ENCODE measurements around the gene MFAP3.
"Not testable (repeated sequence)": the region's sequence is repeated elsewhere in the genome, so short reads cannot be mapped to it uniquely, and the experiment has no call there.

The MFAP3 gene

DNA sequence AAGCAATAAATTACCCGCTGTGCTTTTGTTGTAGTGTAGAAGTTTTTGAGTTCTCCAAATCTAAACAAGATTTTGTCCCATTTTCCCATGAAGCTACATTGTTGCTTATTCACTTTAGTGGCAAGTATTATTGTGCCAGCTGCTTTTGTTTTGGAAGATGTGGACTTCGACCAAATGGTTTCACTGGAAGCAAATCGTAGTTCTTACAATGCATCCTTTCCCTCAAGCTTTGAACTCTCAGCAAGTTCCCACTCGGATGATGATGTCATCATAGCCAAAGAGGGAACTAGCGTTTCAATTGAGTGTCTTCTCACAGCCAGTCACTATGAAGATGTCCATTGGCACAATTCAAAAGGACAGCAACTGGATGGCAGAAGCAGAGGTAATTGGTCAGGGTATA lies 10.9 kb downstream of the MFAP3 start:
- no peak for DNase-seq

DNA sequence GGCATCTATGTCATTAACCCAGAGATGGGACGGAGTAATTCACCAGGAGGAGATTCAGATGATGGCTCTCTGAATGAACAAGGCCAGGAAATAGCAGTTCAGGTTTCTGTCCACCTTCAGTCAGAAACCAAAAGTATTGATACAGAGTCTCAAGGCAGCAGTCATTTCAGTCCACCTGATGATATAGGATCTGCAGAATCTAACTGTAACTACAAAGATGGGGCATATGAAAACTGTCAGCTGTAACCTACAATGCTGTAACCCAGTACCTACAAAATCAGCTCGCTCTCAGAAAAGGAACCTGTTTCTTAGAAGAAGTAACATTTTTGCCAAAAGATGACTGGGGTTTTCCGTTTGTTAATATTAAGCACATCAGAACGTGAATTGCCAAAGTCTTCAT lies 14.7 kb downstream of the MFAP3 start:
- DNase-seq = no peak

DNA sequence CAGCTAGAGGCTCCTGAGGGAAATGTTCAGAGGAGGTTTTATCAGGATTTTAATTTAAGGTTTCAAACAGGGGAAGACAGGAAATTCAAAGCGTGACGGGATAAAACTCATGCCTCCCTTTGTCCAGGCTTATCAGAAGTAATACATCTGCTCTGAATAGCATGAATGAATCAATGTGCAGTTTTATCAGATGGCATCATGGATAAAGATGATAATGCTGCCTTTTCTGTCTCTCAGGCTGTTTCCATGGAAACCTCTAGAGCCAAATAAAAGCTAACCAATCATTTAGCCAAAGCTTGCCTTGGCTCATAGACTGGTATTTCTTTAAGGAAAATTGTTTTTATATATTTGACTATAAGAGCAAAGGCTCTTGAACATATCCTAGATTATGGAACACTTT lies 16.4 kb downstream of the MFAP3 start:
- no peak for DNase-seq

DNA sequence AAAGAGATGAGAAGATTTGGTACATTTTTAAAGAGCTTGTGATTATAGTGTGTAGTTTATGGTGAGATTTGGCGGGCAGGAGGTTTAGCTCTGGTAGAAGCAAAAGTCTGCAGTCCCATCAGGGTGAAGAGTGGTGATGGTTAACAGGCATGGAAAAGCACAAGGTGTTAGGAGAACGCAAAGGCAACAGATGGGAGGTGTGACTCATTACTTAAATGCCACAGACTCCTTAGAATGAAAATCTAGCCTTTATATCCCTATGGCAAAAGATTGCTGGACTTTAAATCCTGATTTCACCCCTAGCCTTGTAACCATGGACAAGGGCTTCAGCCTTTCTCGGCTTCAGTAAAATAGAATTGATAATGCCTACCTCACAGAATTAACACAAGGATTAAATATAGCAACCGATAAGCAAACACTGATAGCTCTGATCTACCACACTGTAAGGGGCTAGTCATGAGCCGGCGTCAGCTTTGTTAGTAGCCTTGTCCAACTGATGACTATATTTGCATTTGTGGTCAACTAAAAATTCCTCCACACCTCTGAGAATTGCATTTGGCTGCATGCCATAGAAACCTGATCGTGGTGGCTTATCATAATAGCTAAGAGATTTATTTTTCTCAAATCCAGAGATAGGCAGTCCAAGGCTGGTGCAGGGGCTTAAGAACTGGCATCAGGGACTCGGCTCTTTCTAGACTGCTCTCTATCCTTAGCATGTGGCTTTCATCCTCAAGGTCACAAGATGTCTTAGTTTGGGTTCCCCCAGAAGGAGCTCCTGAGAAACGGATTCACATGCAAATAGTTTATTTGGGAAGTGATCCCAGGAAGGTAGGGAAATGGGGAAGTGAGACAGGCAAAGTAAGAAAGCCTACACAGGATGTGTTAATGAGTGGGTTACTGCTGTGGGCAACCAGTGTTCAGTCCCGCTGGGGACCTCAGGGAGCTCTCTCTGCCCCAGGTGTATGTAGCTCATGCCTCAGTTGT lies 19.6 kb downstream of the MFAP3 start:
- no peak for DNase-seq

- DNase-seq = no peak
These were observed 20.3 kb downstream of the MFAP3 start for GRCh38 chr5:154059039-154059430.

DNA sequence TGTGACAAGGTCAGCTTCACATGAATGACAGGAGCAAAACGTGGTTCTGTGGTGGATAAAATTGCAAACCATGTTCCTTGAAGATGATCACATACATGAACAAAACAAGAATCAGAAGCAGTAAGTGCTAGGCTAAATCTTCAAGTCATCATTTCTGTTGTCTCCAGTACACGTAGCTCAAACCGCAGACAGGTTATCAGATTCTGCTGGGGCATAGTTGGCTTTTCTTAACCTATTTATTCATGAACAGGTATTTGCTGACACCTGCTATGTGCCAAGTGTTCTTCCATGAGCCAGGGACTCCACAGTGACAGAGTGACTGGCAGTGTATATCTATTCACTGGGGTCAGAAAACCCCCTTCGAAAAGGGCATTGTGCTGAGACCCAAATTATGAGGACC lies 20.8 kb downstream of the MFAP3 start:
- DNase-seq = no peak

- no peak for DNase-seq
These were observed 21.8 kb downstream of the MFAP3 start for GRCh38 chr5:154060606-154061005.

DNA sequence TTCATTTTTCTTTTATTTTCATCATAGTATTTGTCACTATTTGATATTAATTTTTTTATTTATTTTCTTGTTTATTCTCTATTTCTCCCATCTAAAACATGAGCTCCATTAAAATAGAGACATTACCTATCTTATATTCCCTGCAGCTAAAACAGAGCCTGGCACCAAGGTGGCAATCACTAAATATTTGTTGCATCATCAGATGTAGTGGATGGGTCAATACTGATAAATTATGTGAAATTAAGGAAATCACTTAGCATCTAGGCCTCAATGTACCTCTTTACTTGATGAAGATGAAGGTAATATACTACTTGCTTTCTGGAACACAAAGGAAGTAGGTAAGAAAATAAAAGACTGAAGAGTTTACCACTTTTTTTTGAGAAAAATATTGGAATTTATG lies 24.6 kb downstream of the MFAP3 start:
- no peak for DNase-seq

DNA sequence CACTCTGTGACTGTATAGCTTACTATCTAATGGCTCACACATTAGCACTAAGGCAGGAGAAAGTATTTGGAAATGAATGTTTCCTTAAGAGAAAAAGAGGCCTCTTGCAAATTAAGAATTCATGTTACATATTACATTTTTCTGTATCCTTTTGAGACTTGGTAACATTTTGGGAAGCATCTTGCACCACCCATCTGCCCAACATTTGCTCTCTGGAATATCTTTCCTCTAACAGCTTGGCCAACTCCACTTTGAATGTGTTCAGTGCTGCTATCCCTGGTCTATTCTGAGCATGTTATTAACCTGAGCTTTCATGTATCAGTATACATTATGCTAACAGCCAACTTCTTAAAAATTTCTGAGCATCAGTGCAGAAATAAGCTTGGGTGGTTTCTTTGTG lies 27.2 kb downstream of the MFAP3 start:
- no peak for DNase-seq

DNA sequence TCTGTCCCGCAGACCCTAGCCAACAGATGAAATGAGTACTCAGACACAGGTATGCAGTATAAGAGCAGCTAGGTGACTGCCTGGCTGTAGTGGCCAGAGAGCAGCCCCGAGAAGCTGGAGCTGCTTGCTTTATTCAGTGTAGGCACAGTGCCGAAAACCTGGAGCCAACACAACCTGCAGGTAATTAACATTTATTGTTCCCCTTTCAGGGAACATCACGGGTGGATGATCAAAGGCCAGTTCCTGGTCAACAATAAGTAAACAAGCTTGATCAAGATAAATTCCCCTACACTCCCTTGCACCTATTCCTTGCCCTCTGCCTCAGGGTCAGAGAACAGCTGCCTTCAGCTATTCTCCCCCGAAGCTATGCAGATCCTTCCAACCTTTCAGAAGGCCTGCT lies 31.1 kb downstream of the MFAP3 start:
- not testable (repeated sequence) for DNase-seq

DNA sequence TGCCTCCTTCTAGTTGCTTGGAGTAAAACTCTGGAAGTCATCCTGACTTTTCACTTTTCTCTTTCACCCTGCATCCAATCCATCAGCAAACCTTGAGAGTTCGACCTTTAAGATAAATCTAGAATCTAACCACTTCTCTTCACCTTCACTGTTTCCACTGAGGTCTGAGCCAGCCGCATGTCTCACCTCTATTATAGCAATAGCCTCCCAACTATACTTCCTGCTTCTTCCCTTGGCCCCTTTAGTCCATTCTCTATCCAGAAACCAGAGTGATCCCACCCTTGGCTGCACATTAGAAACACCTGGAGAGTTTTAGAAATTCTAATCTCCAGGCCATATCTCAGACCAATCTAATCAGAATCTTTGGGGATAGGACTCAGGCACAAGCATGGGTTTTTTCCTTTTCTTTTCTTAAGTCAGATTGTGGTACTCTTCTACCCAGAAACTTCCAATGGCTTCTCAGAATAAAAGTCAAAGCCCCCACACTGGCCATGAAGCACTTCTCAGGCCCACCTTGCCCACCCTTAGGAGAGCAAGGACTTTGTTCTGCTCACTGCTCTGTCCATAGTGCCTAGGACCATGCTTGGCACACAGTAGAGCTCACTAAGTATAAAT lies 33.1 kb downstream of the MFAP3 start:
- DNase-seq = no peak

- peak; percentile 73 for DNase-seq
These were observed 33.8 kb downstream of the MFAP3 start for GRCh38 chr5:154072414-154073171.

DNA sequence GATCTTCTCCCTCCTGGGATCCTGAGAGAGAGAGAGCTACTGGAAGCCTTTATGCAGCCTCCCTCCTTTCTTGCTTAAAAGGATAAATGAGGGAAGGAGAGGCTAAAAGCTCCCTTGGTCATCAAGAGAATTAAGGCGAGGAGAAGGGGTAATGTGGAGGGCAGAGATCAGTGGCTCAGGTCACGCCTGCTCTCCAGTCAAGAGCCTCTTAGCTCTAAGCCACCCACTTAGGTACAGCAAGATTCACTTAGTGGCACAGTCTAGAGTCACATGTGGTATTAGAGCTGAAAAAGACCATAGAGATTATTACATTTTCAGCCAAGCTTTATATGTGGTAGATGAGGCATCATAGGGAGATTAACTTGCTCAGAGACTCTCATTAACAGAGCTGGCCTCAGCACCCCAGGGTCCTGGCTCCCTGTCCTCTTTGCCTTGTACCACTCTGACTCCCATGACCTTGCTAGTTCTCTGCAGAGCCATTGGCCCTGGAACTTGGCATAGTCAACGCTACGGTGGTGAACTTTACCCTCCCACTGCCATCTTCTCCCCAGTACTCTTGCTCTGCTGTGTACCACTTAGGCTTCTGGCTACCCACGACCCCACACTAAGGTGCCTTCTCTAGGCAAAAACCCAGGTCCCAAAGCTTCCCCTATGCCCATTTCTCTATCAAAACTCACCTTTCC lies 37.6 kb downstream of the MFAP3 start:
- DNase-seq = no peak

DNA sequence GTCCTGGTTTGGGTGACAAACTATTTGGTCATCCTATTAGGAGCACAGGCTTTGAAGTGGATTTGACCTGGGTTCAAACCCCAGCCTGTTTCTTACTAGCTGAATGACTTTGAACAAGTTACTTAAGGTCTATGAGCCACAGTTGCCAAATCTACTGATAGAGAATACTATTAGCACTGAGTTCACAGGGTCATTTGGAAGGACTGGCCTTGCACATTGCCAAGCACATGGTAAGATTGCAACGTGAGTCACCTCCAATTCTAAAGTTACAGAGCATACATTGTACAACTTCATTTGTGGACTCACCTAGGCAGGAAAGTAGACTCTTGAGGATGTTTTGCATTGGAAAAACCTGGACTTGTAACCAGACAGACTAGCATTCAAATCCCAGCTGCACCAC lies 38.9 kb downstream of the MFAP3 start:
- DNase-seq = no peak

GRCh38 chr5:154078272-154078671 lies 39.5 kb downstream of the MFAP3 start:
- no peak for DNase-seq

DNA sequence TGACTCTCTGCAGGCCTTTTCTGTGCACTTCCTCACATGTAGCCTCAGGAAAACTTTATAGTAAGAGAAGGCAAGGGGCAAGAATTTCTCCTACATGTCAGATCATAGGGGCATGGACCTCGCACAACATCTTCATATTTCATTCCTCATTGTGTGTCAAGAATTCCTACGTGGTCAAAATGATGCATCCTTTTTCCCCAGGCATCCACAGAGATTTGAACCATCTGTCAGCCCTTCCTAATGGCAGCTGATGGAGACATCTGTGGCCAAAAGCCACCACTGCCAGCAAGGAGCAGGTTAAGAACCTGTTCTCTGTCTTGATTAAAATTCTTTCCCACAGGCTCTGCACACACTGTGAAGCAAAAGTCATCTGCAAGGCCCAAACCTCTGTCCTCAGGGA lies 42.5 kb downstream of the MFAP3 start:
- no peak for DNase-seq

- DNase-seq = no peak
These were observed 45.4 kb downstream of the MFAP3 start for GRCh38 chr5:154084062-154084639.

GRCh38 chr5:154086146-154086545 lies 47.4 kb downstream of the MFAP3 start:
- no peak for DNase-seq

DNA sequence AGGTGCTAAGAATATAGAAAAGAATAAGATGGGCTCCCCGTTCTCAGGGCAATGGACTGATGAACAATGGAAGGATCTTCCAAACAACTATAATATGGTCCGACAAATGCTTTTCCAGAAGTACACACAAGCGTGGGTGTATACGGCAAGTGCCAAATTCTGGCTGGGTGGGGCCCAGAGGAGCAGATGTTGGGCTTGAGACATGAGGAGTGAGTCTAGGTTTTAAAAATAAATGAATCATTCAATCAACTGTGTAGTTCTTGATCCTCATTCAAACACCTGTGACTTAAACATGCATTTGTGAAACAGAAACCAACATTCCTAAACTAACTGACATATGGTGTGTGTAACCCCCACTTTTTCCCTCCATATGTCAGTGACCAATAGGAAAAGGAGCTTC lies 47.9 kb downstream of the MFAP3 start:
- DNase-seq = no peak

DNA sequence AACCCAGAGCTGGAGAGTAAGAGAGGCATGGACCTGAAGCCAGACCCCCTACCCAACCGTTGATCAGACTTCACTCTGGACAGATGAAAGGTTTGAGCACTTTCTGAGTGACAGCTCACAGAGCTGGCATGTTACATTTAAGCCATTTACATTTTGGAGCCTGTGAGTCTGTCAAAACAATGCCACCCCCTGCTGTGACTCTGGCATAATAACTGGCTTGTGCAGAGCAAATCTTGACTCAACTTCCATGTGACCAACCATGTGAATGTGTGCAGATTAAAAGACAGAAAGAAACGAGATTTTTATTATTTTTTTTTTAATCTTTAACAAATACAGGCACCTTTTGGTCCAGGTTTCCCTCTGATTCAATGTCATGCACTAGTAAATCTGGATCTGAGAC lies 48.5 kb downstream of the MFAP3 start:
- no peak for DNase-seq

GRCh38 chr5:154088801-154089200 lies 50.0 kb downstream of the MFAP3 start:
- no peak for DNase-seq

GRCh38 chr5:154090656-154091055 lies 51.9 kb downstream of the MFAP3 start:
- DNase-seq = no peak
